ENCODE results near the gene SLC27A2. TPM values are rescaled to one million over a fixed set of nuclear protein-coding genes. Genes with fewer than 3 reads are reported as not detected.

The SLC27A2 gene
- total and polyA plus RNA-seq, 7 donors = 0.01 to 0.04 TPM; not detected in 5

DNA sequence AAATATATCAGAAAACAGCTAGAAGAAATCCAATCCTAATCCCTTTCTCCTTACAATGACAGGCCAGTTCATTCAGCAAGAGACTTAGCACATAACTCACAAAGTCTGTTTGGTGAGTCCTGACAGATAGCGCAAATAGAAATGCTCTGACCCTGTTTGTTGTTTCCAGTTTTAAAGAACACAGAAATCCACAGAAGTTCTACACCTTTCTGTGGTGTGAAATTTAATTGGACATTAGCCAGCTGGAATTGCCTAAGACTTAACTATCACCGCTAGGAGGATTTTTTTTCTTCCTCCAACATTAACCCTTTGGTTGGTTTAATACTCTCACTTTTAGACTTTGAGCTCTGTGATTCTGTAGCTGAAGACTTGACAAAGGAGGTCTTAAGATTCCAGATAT lies 52.8 kb downstream of the SLC27A2 start:
- no peak overlapping the region for H3K27ac ChIP-seq
- ATAC-seq (no peak), DNase-seq (no peak)
- no peaks in the 10 kb centered on the region for H3K27me3 ChIP-seq (ENCODE audit: insufficient read depth in 3 of 3, low read length in 2 of 3)
- no peaks in the 10 kb centered on the region for H3K36me3 ChIP-seq (ENCODE audit: insufficient read depth in 1 of 2, low read depth in 1 of 2)
- no peaks in the 10 kb centered on the region for H3K4me1 ChIP-seq
- WGBS, 3 donors = 38 to 43% (median 40%) methylated on average over 2 of the region's 2 CpGs
- no peak overlapping the region for H3K4me3 ChIP-seq
- intact Hi-C loops (cut with DNase I) = no loop called here
- TF ChIP-seq, protein P1, sequence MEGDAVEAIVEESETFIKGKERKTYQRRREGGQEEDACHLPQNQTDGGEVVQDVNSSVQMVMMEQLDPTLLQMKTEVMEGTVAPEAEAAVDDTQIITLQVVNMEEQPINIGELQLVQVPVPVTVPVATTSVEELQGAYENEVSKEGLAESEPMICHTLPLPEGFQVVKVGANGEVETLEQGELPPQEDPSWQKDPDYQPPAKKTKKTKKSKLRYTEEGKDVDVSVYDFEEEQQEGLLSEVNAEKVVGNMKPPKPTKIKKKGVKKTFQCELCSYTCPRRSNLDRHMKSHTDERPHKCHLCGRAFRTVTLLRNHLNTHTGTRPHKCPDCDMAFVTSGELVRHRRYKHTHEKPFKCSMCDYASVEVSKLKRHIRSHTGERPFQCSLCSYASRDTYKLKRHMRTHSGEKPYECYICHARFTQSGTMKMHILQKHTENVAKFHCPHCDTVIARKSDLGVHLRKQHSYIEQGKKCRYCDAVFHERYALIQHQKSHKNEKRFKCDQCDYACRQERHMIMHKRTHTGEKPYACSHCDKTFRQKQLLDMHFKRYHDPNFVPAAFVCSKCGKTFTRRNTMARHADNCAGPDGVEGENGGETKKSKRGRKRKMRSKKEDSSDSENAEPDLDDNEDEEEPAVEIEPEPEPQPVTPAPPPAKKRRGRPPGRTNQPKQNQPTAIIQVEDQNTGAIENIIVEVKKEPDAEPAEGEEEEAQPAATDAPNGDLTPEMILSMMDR (IDR thresholded peaks at IDR 0.05) = no peak
- no peaks in the 10 kb centered on the region for H3K9me3 ChIP-seq

DNA sequence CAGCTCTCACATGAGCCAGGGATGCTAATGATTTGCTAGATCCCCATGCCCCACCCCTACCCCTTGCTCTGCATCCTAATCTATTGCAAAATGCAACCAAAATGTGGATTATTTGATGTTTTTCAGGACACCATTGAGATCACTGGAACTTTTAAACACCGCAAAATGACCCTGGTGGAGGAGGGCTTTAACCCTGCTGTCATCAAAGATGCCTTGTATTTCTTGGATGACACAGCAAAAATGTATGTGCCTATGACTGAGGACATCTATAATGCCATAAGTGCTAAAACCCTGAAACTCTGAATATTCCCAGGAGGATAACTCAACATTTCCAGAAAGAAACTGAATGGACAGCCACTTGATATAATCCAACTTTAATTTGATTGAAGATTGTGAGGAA lies 53.8 kb downstream of the SLC27A2 start:
- 73 to 82% (median 79%) methylated on average over 1 of the region's 1 CpG for WGBS, 3 donors
- TF ChIP-seq, protein P1 (IDR thresholded peaks at IDR 0.05) = no peak
- ATAC-seq = no peak
- DNase-seq = no peak
- Histone ChIP-seq H3K27me3 (ENCODE audit: insufficient read depth in 3 of 3, low read length in 2 of 3) (no peaks in the 10 kb centered on the region), H3K36me3 (ENCODE audit: insufficient read depth in 1 of 2, low read depth in 1 of 2) (no peaks in the 10 kb centered on the region), H3K27ac (no peak overlapping the region), H3K4me3 (no peak overlapping the region), H3K4me1 (no peaks in the 10 kb centered on the region), H3K9me3 (no peaks in the 10 kb centered on the region)
- intact Hi-C loops (cut with DNase I) = no loop called here

DNA sequence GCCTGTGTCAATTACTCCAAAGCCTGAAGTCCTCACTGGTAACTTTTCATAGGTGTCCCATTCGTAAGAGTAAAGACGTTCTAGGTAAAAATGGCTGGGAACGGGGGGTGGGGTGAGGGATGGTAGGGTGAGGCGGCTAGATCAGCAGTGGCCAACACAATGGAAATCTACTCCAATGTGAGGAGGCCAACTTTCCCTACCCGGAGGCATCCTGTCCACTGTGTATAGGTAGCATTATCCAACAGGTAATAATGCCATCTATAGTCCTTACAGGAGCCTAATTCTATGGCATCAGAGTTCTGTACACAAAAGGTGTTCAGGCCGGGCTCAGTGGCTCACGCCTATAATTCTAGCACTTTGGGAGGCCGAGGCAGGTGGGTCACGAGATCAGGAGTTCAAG lies 54.4 kb downstream of the SLC27A2 start:
- TF ChIP-seq, protein P1 (IDR thresholded peaks at IDR 0.05) = no peak
- H3K36me3 ChIP-seq (ENCODE audit: insufficient read depth in 1 of 2, low read depth in 1 of 2) = no peaks in the 10 kb centered on the region
- no peaks in the 10 kb centered on the region for H3K27me3 ChIP-seq (ENCODE audit: insufficient read depth in 3 of 3, low read length in 2 of 3)
- H3K27ac ChIP-seq = no peak overlapping the region
- WGBS, 3 donors = 89 to 96% (median 91%) methylated on average over 9 of the region's 9 CpGs
- ATAC-seq (no peak), DNase-seq (no peak)
- H3K9me3 ChIP-seq = no peaks in the 10 kb centered on the region
- no peaks in the 10 kb centered on the region for H3K4me1 ChIP-seq
- no peak overlapping the region for H3K4me3 ChIP-seq
- intact Hi-C loops (cut with DNase I) = no loop called here

DNA sequence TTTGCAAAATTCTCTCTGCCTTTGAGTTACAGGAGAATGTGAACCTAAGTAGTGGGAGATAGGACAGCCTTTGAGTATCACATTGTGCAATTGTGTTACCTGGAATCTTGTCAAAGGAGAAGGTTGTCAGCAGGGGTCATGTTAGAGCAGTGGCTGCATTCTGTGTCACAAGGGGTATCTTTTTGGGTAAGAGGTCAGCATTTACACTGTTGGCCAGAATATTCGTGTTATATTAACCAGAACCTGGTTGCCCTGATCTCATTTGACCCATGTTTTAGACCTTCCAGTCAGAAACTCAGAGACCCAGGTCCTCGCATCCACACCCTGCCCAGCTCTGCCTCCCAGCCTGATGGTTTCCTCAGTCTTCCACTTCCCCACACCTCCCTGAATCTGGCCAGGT lies 56.3 kb downstream of the SLC27A2 start:
- ATAC-seq = no peak
- no peaks in the 10 kb centered on the region for H3K4me1 ChIP-seq
- WGBS, 3 donors = 74 to 96% (median 90%) methylated on average over 2 of the region's 2 CpGs

More for the DNA sequence above, 56.3 kb downstream of the SLC27A2 start:
- TF ChIP-seq, protein P1 (IDR thresholded peaks at IDR 0.05) = no peak
- Histone ChIP-seq H3K4me3 (no peak overlapping the region), H3K27ac (no peak overlapping the region), H3K9me3 (no peaks in the 10 kb centered on the region), H3K27me3 (ENCODE audit: insufficient read depth in 3 of 3, low read length in 2 of 3) (no peaks in the 10 kb centered on the region), H3K36me3 (ENCODE audit: insufficient read depth in 1 of 2, low read depth in 1 of 2) (no peaks in the 10 kb centered on the region)
- DNase-seq = no peak
- intact Hi-C loops (cut with DNase I) = no loop called here
